Esophagus squamous epithelium (tissue), 5 donors: Measurements from ENCODE around the gene WASL. TPM values are rescaled to one million over a fixed set of nuclear protein-coding genes. Genes with fewer than 3 reads are reported as not detected.

Experiments
- DNase-seq: peaks from one replicate; lab custom pipeline; 2025; lab: John Stamatoyannopoulos, UW
- H3K27ac ChIP-seq, 4 donors: fragments of 200-600 bp; sonication (generic); one replicate each; pipeline ENCODE4 v1.5.1; 2016 to 2019; ENCODE audit warnings: mild to moderate bottlenecking in 1 of 4
- H3K27me3 ChIP-seq, 4 donors: fragments of 200-600 bp; sonication (generic); 1 replicate in 3 of 4; 2 replicates in 1 of 4; pipeline versions ENCODE4 v1.5.1 to v1.6.0; 2017 to 2021; ENCODE audit warnings: antibody characterized with exemption in 1 of 4
- H3K36me3 ChIP-seq, 3 donors: fragments of 200-600 bp; sonication (generic); one replicate each; pipeline ENCODE4 v1.5.1; 2016 to 2019
- H3K4me1 ChIP-seq, 3 donors: fragments of 200-600 bp; sonication (generic); one replicate each; pipeline ENCODE4 v1.5.1; 2017 to 2019
- H3K4me3 ChIP-seq, 4 donors: fragments of 200-600 bp; sonication (generic); 1 replicate in 3 of 4; 2 replicates in 1 of 4; pipeline ENCODE4 v1.5.1; 2016 to 2019; ENCODE audit warnings: mild to moderate bottlenecking in 2 of 4, moderate library complexity in 1 of 4
- H3K9me3 ChIP-seq, 3 donors: fragments of 200-600 bp; sonication (generic); one replicate each; pipeline ENCODE4 v1.5.1; 2016 to 2019
- POLR2A ChIP-seq, 4 donors: fragments of 450-650 bp; IDR thresholded peaks; one replicate each; pipeline ENCODE4 v1.6.1; 2017; ENCODE audit warnings: antibody characterized with exemption in 4 of 4, mild to moderate bottlenecking in 4 of 4, moderate library complexity in 3 of 4
- WGBS, 2 donors: methylation state at CpG; one replicate each; pipeline ENCODE4 v1.1.5; 2018; 5-methylcytosine and 5-hydroxymethylcytosine counted together
- intact Hi-C: fragments of 100-400 bp; cut with DNase I; formaldehyde crosslinking; loops from one replicate; pipeline ENCODE4 v1.15.0; 2022
- total RNA-seq, 4 donors: library from RNA; depleted of rRNA; stranded (reverse); fragments of >200 nt; gene quantifications; one replicate each; pipeline ENCODE4 v1.1.0, GENCODE V29; 2016
- TF ChIP-seq, protein P1 (sequence below), 6 experiments: fragments of 450-650 bp in 4 of 6; fragments of 200-600 bp in 2 of 6; sonication (generic) in 2 of 6; IDR thresholded peaks; one replicate each; pipeline ENCODE4 v1.5.1; 2016 to 2019; ENCODE audit warnings: antibody characterized with exemption in 6 of 6, mild to moderate bottlenecking in 4 of 6, moderate library complexity in 4 of 6
- donor health status: DM: yes; HTN: yes; CAD: no.

The WASL gene
- total RNA-seq, 4 donors from 2014 or later = 26.0 to 34.6 (median 31.3) TPM

DNA sequence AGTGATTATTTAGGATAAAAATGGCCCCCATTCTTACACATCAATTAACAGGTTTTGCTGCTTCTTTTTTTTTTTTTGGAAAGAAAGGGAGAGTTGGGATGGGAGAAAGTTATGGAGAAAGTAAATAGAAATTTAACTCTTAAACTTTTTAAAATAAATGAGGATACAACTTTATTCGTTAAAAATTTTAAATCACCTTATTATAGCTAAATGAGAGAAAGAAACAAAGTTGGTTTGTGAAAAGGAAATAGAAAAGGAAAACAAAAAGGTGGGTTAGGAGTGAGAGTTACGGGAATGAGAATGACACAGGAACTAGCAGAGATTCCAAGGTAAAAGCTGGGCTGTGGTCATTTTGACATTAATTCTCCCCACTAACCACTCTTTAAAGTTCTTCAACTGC lies 58.3 kb downstream of the WASL start:
- Histone ChIP-seq H3K4me1 (no peaks in the 10 kb centered on the region), H3K27me3 (no peaks in the 10 kb centered on the region), H3K9me3 (no peaks in the 10 kb centered on the region), H3K4me3 (no peak overlapping the region), H3K36me3 (peaks cover 4 to 86% (median 6%) of the 10 kb centered on the region in 3 donors), H3K27ac (no peak overlapping the region)
- intact Hi-C loops = no loop called here
- TF ChIP-seq, protein P1, sequence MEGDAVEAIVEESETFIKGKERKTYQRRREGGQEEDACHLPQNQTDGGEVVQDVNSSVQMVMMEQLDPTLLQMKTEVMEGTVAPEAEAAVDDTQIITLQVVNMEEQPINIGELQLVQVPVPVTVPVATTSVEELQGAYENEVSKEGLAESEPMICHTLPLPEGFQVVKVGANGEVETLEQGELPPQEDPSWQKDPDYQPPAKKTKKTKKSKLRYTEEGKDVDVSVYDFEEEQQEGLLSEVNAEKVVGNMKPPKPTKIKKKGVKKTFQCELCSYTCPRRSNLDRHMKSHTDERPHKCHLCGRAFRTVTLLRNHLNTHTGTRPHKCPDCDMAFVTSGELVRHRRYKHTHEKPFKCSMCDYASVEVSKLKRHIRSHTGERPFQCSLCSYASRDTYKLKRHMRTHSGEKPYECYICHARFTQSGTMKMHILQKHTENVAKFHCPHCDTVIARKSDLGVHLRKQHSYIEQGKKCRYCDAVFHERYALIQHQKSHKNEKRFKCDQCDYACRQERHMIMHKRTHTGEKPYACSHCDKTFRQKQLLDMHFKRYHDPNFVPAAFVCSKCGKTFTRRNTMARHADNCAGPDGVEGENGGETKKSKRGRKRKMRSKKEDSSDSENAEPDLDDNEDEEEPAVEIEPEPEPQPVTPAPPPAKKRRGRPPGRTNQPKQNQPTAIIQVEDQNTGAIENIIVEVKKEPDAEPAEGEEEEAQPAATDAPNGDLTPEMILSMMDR (IDR thresholded peaks at IDR 0.05) = no peak
- no peak for TF ChIP-seq POLR2A (IDR thresholded peaks at IDR 0.05)
- WGBS, 2 donors = 91 to 98% methylated on average over 2 of the region's 2 CpGs
- DNase-seq = no peak

- Histone ChIP-seq H3K27me3 (no peaks in the 10 kb centered on the region), H3K27ac (no peak overlapping the region), H3K36me3 (peaks cover 4 to 87% (median 6%) of the 10 kb centered on the region in 3 donors), H3K4me3 (no peak overlapping the region), H3K4me1 (no peaks in the 10 kb centered on the region), H3K9me3 (no peaks in the 10 kb centered on the region)
- 71 to 78% methylated on average over 3 of the region's 3 CpGs for WGBS, 2 donors
- intact Hi-C loops = no loop called here
- no peak for TF ChIP-seq POLR2A (IDR thresholded peaks at IDR 0.05)
- TF ChIP-seq, protein P1 (IDR thresholded peaks at IDR 0.05) = no peak
- no peak for DNase-seq
These were observed 59.6 kb downstream of the WASL start for GRCh38 chr7:123689250-123689649.

- 85 to 93% methylated on average over 1 of the region's 1 CpG for WGBS, 2 donors
- intact Hi-C loops = no loop called here
- peaks cover 4 to 88% (median 5%) of the 10 kb centered on the region in 3 donors for H3K36me3 ChIP-seq
These were observed 61.1 kb downstream of the WASL start for GRCh38 chr7:123687727-123688126.

DNA sequence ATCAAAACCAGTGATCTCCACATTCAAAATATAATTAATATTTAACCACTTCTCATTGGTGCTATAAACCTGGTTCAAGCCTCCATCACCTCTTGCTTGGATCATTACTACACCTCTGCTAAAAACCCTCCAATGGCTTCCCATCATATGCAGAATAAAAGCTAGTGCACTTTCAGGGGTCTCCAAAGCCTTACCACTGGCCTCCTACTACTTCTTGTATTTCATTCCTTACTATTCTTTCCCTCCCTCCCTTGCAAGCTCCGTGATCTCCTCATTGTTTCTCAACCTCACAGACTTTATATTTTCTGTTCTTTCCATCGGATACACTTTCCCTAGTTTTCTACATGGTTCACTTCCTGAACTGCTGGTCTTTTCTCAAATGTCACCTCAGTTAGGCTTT lies 61.6 kb downstream of the WASL start:
- WGBS, 2 donors = 95 to 100% methylated on average over 2 of the region's 2 CpGs
- Histone ChIP-seq H3K27me3 (no peaks in the 10 kb centered on the region), H3K27ac (no peak overlapping the region), H3K9me3 (no peaks in the 10 kb centered on the region), H3K4me1 (no peaks in the 10 kb centered on the region), H3K36me3 (peaks cover 0 to 87% (median 0%) of the 10 kb centered on the region in 3 donors), H3K4me3 (no peak overlapping the region)
- no peak for DNase-seq
- intact Hi-C loops = no loop called here
- TF ChIP-seq, protein P1 (IDR thresholded peaks at IDR 0.05) = no peak

More at GRCh38 chr7:123687727-123688126, 61.1 kb downstream of the WASL start:
- no peak overlapping the region for H3K27ac ChIP-seq
- H3K9me3 ChIP-seq = no peaks in the 10 kb centered on the region
- TF ChIP-seq, protein P1 (IDR thresholded peaks at IDR 0.05) = no peak
- no peak for TF ChIP-seq POLR2A (IDR thresholded peaks at IDR 0.05)
- DNase-seq = no peak
- H3K4me3 ChIP-seq = no peak overlapping the region
- no peaks in the 10 kb centered on the region for H3K4me1 ChIP-seq
- no peaks in the 10 kb centered on the region for H3K27me3 ChIP-seq

- intact Hi-C loops = no loop called here
- WGBS, 2 donors = 75 to 79% methylated on average over 1 of the region's 1 CpG
These were observed 66.1 kb downstream of the WASL start for GRCh38 chr7:123682690-123683089.

More at GRCh38 chr7:123682690-123683089, 66.1 kb downstream of the WASL start:
- no peak for DNase-seq
- no peaks in the 10 kb centered on the region for H3K4me1 ChIP-seq
- TF ChIP-seq POLR2A (IDR thresholded peaks at IDR 0.05) = no peak
- TF ChIP-seq, protein P1 (IDR thresholded peaks at IDR 0.05) = peak in 5 of 6 experiments; percentile 22 to 52 (median 32)
- H3K9me3 ChIP-seq = no peaks in the 10 kb centered on the region
- H3K27me3 ChIP-seq = no peaks in the 10 kb centered on the region
- no peak overlapping the region for H3K27ac ChIP-seq
- peaks cover 0 to 71% (median 0%) of the 10 kb centered on the region in 3 donors for H3K36me3 ChIP-seq
- no peak overlapping the region for H3K4me3 ChIP-seq
